ENCODE data around the gene LCE2D. TPM values are rescaled to one million over a fixed set of nuclear protein-coding genes. Genes with fewer than 3 reads are reported as not detected.
"Not testable (repeated sequence)": the region's sequence is repeated elsewhere in the genome, so short reads cannot be mapped to it uniquely, and the experiment has no call there.

LCE2D gene
- total RNA-seq, 4 donors from 2014 or later: not detected

DNA sequence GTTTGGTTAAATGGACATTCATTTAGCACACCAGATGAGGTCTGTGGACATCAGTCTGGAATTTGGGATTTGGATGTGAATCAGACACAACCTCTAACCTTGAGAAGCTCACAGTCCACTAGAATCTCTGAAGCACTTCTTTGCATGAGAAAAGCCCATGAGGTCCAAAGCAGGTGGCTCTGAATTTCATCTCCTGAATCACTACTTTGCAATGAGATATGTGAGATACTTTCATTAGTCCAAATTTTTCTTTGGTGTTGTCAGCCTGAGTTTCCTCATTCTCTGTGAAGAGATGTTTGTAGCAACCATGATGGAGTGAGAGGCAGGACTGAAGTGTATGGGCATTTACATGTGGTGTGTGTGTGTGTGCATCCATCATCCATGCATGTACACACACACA is 16.5 kb upstream of the LCE2D start:
- Histone ChIP-seq H3K36me3 (no peaks in the 10 kb centered on the region), H3K27ac (no peak overlapping the region), H3K9me3 (no peaks in the 10 kb centered on the region), H3K4me1 (no peaks in the 10 kb centered on the region), H3K4me3 (replicated peaks in 1 of 3) (no peak overlapping the region), H3K27me3 (no peaks in the 10 kb centered on the region)
- DNase-seq: no peak
- intact Hi-C loops (cut with DNase I): no loop called here
- TF ChIP-seq POLR2A (IDR thresholded peaks at IDR 0.05) (no peak), CTCF (IDR thresholded peaks at IDR 0.05) (no peak)

DNA sequence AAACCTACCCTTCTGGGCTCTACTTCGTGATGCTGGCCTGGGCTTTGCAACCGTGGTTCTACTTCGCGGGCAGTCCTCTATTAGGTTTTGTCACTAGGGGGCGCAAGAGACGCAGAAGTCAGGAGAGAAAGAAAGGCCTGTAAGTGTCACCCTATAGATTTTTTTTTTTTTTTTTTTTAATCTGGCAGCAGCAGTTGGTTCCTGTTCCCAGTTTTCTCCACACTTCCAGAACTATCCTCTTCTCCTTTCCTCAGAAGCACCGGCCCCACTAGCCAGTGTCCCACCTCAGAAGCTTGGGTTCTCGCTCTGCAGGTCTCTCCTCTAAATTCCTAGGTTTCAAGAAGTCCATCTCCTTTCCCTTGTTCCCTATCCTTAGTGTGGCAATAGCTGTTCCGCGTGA is 9.1 kb upstream of the LCE2D start:
- intact Hi-C loops (cut with DNase I): no loop called here
- no peak overlapping the region for H3K4me3 ChIP-seq (replicated peaks in 1 of 3)
- no peak overlapping the region for H3K27ac ChIP-seq
- no peaks in the 10 kb centered on the region for H3K4me1 ChIP-seq
- no peaks in the 10 kb centered on the region for H3K36me3 ChIP-seq
- peak in 4 of 6 experiments; percentile 21 to 50 (median 30) for TF ChIP-seq CTCF (IDR thresholded peaks at IDR 0.05)
- no peak for TF ChIP-seq POLR2A (IDR thresholded peaks at IDR 0.05)
- no peaks in the 10 kb centered on the region for H3K9me3 ChIP-seq
- no peaks in the 10 kb centered on the region for H3K27me3 ChIP-seq
- peak; percentile 16 to 26 for DNase-seq
- 31 to 32% methylated on average over 10 of the region's 10 CpGs for WGBS, 2 donors

- Histone ChIP-seq H3K27me3 (no peaks in the 10 kb centered on the region), H3K9me3 (no peaks in the 10 kb centered on the region), H3K27ac (no peak overlapping the region), H3K4me1 (no peaks in the 10 kb centered on the region), H3K36me3 (no peaks in the 10 kb centered on the region), H3K4me3 (replicated peaks in 1 of 3) (no peak overlapping the region)
- intact Hi-C loops (cut with DNase I): no loop called here
- no peak for DNase-seq
- 58 to 61% methylated on average over 2 of the region's 2 CpGs for WGBS, 2 donors
- no peak for TF ChIP-seq CTCF (IDR thresholded peaks at IDR 0.05)
- TF ChIP-seq POLR2A (IDR thresholded peaks at IDR 0.05): no peak
These were observed 6.7 kb upstream of the LCE2D start for GRCh38 chr1:152656459-152656858.

DNA sequence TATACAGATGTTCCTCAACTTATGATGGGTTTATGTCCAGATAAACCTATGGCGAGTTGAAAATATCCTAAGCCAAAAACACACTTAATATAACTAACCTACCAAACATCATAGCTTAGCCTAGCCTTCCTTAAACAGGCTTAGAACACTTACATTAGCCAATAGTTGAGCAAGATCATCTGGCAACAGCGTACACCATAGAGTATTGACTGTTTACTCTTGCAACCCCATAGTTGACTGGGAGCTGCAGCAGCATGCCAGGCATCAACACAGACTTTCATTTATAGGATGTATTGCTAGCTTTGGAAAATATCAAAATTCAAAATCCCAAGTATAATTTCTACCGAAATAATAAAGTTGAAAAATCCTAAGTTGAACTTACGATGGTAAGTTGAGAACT is 5.5 kb upstream of the LCE2D start:
- intact Hi-C loops (cut with DNase I): no loop called here
- TF ChIP-seq POLR2A (IDR thresholded peaks at IDR 0.05): no peak
- TF ChIP-seq CTCF (IDR thresholded peaks at IDR 0.05): no peak
- H3K4me3 ChIP-seq (replicated peaks in 1 of 3): no peak overlapping the region
- DNase-seq: no peak
- no peak overlapping the region for H3K27ac ChIP-seq
- WGBS, 2 donors: 93 to 94% methylated on average over 4 of the region's 4 CpGs
- H3K9me3 ChIP-seq: no peaks in the 10 kb centered on the region
- H3K4me1 ChIP-seq: no peaks in the 10 kb centered on the region
- H3K27me3 ChIP-seq: no peaks in the 10 kb centered on the region
- H3K36me3 ChIP-seq: no peaks in the 10 kb centered on the region

GRCh38 chr1:152658649-152659048 is 4.5 kb upstream of the LCE2D start:
- no peaks in the 10 kb centered on the region for H3K36me3 ChIP-seq
- H3K4me3 ChIP-seq (replicated peaks in 1 of 3): no peak overlapping the region
- WGBS, 2 donors: 50 to 53% methylated on average over 3 of the region's 3 CpGs
- peak; percentile 61 to 64 for DNase-seq
- intact Hi-C loops (cut with DNase I): no loop called here
- H3K27me3 ChIP-seq: no peaks in the 10 kb centered on the region
- no peaks in the 10 kb centered on the region for H3K9me3 ChIP-seq
- TF ChIP-seq POLR2A (IDR thresholded peaks at IDR 0.05) (no peak), CTCF (IDR thresholded peaks at IDR 0.05) (no peak)
- no peaks in the 10 kb centered on the region for H3K4me1 ChIP-seq
- H3K27ac ChIP-seq: no peak overlapping the region

- H3K36me3 ChIP-seq; H3K27me3 ChIP-seq; DNase-seq; H3K27ac ChIP-seq; intact Hi-C loops (cut with DNase I); H3K4me1 ChIP-seq; H3K9me3 ChIP-seq; H3K4me3 ChIP-seq (replicated peaks in 1 of 3): not testable (repeated sequence)
- 93 to 100% methylated on average over 1 of the region's 1 CpG for WGBS, 2 donors
These were observed 3.0 kb downstream of the LCE2D start for GRCh38 chr1:152666171-152666570.
